ENCODE measurements around the gene ATP1A3.
A peak's percentile ranks its signal among the peaks of the same experiment; 100 is the strongest.

The ATP1A3 gene

GRCh38 chr19:41974652-41975051 lies 19.4 kb downstream of the ATP1A3 start:
- Mint-ChIP-seq H3K4me1 (no peaks in the 10 kb centered on the region), H3K9me3 (no peaks in the 10 kb centered on the region), H3K4me3 (no peak overlapping the region), H3K27ac (no peak overlapping the region), H3K27me3 (no peaks in the 10 kb centered on the region)
- ATAC-seq = no peak
- DNase-seq = no peak

- H3K27me3 Mint-ChIP-seq = no peaks in the 10 kb centered on the region
- DNase-seq (no peak), ATAC-seq (no peak)
- H3K9me3 Mint-ChIP-seq = no peaks in the 10 kb centered on the region
- no peaks in the 10 kb centered on the region for H3K4me1 Mint-ChIP-seq
- no peak overlapping the region for H3K4me3 Mint-ChIP-seq
- H3K27ac Mint-ChIP-seq = no peak overlapping the region
Measured at GRCh38 chr19:41971363-41971762, 22.7 kb downstream of the ATP1A3 start.

GRCh38 chr19:41969772-41970458 lies 24.1 kb downstream of the ATP1A3 start:
- ATAC-seq (no peak), DNase-seq (no peak)
- Mint-ChIP-seq H3K9me3 (no peaks in the 10 kb centered on the region), H3K4me3 (no peak overlapping the region), H3K4me1 (no peaks in the 10 kb centered on the region), H3K27me3 (no peaks in the 10 kb centered on the region), H3K27ac (no peak overlapping the region)

- no peaks in the 10 kb centered on the region for H3K27me3 Mint-ChIP-seq
- no peaks in the 10 kb centered on the region for H3K4me1 Mint-ChIP-seq
- no peaks in the 10 kb centered on the region for H3K9me3 Mint-ChIP-seq
- no peak for ATAC-seq
- DNase-seq = no peak
- no peak overlapping the region for H3K27ac Mint-ChIP-seq
- H3K4me3 Mint-ChIP-seq = no peak overlapping the region
Measured at GRCh38 chr19:41968751-41969595, 25.1 kb downstream of the ATP1A3 start.

GRCh38 chr19:41967054-41967783 lies 26.8 kb downstream of the ATP1A3 start:
- Mint-ChIP-seq H3K4me1 (no peaks in the 10 kb centered on the region), H3K27ac (no peak overlapping the region), H3K9me3 (no peaks in the 10 kb centered on the region), H3K27me3 (no peaks in the 10 kb centered on the region), H3K4me3 (no peak overlapping the region)
- ATAC-seq = no peak
- DNase-seq = no peak

- Mint-ChIP-seq H3K27ac (no peak overlapping the region), H3K4me1 (no peaks in the 10 kb centered on the region), H3K4me3 (no peak overlapping the region), H3K9me3 (no peaks in the 10 kb centered on the region), H3K27me3 (no peaks in the 10 kb centered on the region)
- ATAC-seq (no peak), DNase-seq (no peak)
Measured at GRCh38 chr19:41965106-41965505, 28.9 kb downstream of the ATP1A3 start.

GRCh38 chr19:41960973-41961372 lies 33.1 kb downstream of the ATP1A3 start:
- peak overlapping the region; percentile 46 to 89 for H3K27ac Mint-ChIP-seq
- H3K27me3 Mint-ChIP-seq = no peaks in the 10 kb centered on the region
- DNase-seq = no peak
- no peak overlapping the region for H3K4me3 Mint-ChIP-seq
- peaks cover 30% of the 10 kb centered on the region for H3K4me1 Mint-ChIP-seq
- no peaks in the 10 kb centered on the region for H3K9me3 Mint-ChIP-seq
- ATAC-seq = no peak

GRCh38 chr19:41959056-41960053 lies 34.7 kb downstream of the ATP1A3 start, which contains the start of gene RABAC1:
RABAC1 (minus strand) TSS chr19:41959321; CDS start chr19:41959292, 29 bp downstream.
- Mint-ChIP-seq H3K27me3 (no peaks in the 10 kb centered on the region), H3K27ac (peak within 1 kb of the TSS; percentile 91 to 93), H3K9me3 (no peaks in the 10 kb centered on the region), H3K4me1 (peaks cover 40% of the 10 kb centered on the region), H3K4me3 (peak within 1 kb of the TSS; percentile 96 to 97)
- DNase-seq (peak; percentile 86 to 88), ATAC-seq (peak; percentile 95)

GRCh38 chr19:41958367-41959055 lies 35.5 kb downstream of the ATP1A3 start:
- peaks cover 40% of the 10 kb centered on the region for H3K4me1 Mint-ChIP-seq
- peak overlapping the region in 1 of 2 donors; percentile 93 for H3K27ac Mint-ChIP-seq
- peak overlapping the region; percentile 96 to 97 for H3K4me3 Mint-ChIP-seq
- H3K27me3 Mint-ChIP-seq = no peaks in the 10 kb centered on the region
- DNase-seq (peak; percentile 75 to 79), ATAC-seq (peak; percentile 69)
- no peaks in the 10 kb centered on the region for H3K9me3 Mint-ChIP-seq

- Mint-ChIP-seq H3K4me1 (peaks cover 40% of the 10 kb centered on the region), H3K27ac (peak overlapping the region; percentile 56 to 81), H3K9me3 (no peaks in the 10 kb centered on the region), H3K4me3 (peak overlapping the region; percentile 96 to 97), H3K27me3 (no peaks in the 10 kb centered on the region)
- peak; percentile 39 for ATAC-seq
- peak; percentile 32 to 63 for DNase-seq
Measured at GRCh38 chr19:41957838-41958366, 36.1 kb downstream of the ATP1A3 start.

- DNase-seq = no peak
- Mint-ChIP-seq H3K27me3 (no peaks in the 10 kb centered on the region), H3K4me1 (peaks cover 40% of the 10 kb centered on the region), H3K9me3 (no peaks in the 10 kb centered on the region), H3K27ac (peak overlapping the region in 1 of 2 donors; percentile 81), H3K4me3 (peak overlapping the region in 1 of 2 donors; percentile 96)
- no peak for ATAC-seq
Measured at GRCh38 chr19:41957161-41957837, 36.7 kb downstream of the ATP1A3 start.

- Mint-ChIP-seq H3K9me3 (no peaks in the 10 kb centered on the region), H3K27me3 (no peaks in the 10 kb centered on the region), H3K4me3 (no peak overlapping the region), H3K27ac (no peak overlapping the region), H3K4me1 (peaks cover 47% of the 10 kb centered on the region)
- ATAC-seq = no peak
- DNase-seq = no peak
Measured at GRCh38 chr19:41956621-41957020, 37.4 kb downstream of the ATP1A3 start.

- Mint-ChIP-seq H3K4me3 (no peak overlapping the region), H3K27me3 (no peaks in the 10 kb centered on the region), H3K27ac (no peak overlapping the region), H3K4me1 (peaks cover 55% of the 10 kb centered on the region), H3K9me3 (no peaks in the 10 kb centered on the region)
- DNase-seq = no peak
- no peak for ATAC-seq
Measured at GRCh38 chr19:41955521-41955920, 38.5 kb downstream of the ATP1A3 start.
